Measurements from ENCODE around the gene RHBDD3.

GRCh38 chr22:29253561-29254285, 14.1 kb downstream of the RHBDD3 start:
- TF ChIP-seq EZH2 (IDR thresholded peaks at IDR 0.05; ENCODE audit: borderline replicate concordance, low read length) (no peak), CTCF (conservative IDR thresholded peaks at IDR 0.05 in 1 of 2, IDR thresholded peaks at IDR 0.05 in 1 of 2; ENCODE audit: extremely low read depth in 1 of 2, insufficient read depth in 1 of 2, low read depth in 1 of 2, low read length in 2 of 2) (no peak)
